PC-3 (cell line): ENCODE data around the gene RNU7-1. TPM values are rescaled to one million over a fixed set of nuclear protein-coding genes. Genes with fewer than 3 reads are reported as not detected.

Source experiments
- ATAC-seq: fragments of 200-7000 bp; cut with Tn5 transposase; 2 replicates; pipeline ENCODE4 v1.9.1; 2020; ENCODE audit warnings: mild to moderate bottlenecking, moderate library complexity
- BruUV-seq: library from RNA; stranded (reverse); fragments of 400-500 nt; replicated peaks from 2 replicates; lab custom pipeline; 2021; lab: Mats Ljungman, UMichigan
- CTCF ChIA-PET: fragments of 300-600 bp; sonication (Branson Sonifier 250); formaldehyde crosslinking; loops from one replicate; lab custom pipeline; 2022; ENCODE audit warnings: antibody characterized with exemption; lab: Charles Lee
- POLR2A ChIA-PET: fragments of 300-600 bp; sonication (Branson Sonifier 250); formaldehyde crosslinking; loops from one replicate; lab custom pipeline; 2022; ENCODE audit warnings: antibody characterized with exemption; ENCODE audit not compliant: unreplicated experiment; lab: Charles Lee
- DNase-seq: peaks from one replicate; pipeline ENCODE4 v3.0.0-alpha.2; 2015
- H2AFZ ChIP-seq: fragments of 300-600 bp; sonication (generic); 2 replicates; pipeline ENCODE4 v1.6.0; 2016; ENCODE audit warnings: antibody characterized with exemption, low read length
- H3F3A ChIP-seq: fragments of 300-600 bp; sonication (generic); one replicate; pipeline ENCODE4 v1.6.0; 2017; ENCODE audit warnings: antibody characterized with exemption, low read length, control low read depth, mild to moderate bottlenecking; ENCODE audit not compliant: unreplicated experiment
- H3K27ac ChIP-seq: fragments of 300-600 bp; sonication (generic); 2 replicates; pipeline ENCODE4 v1.5.1; 2016; ENCODE audit warnings: mild to moderate bottlenecking, low read length
- H3K27me3 ChIP-seq: fragments of 300-600 bp; sonication (generic); 2 replicates; pipeline ENCODE4 v1.6.1; 2016; ENCODE audit warnings: low read length, mixed read lengths
- H3K36me3 ChIP-seq: fragments of 300-600 bp; sonication (generic); 2 replicates; pipeline ENCODE4 v1.6.1; 2016; ENCODE audit warnings: low read depth, mixed run types, low read length, mixed read lengths
- H3K4me1 ChIP-seq: fragments of 300-600 bp; sonication (generic); 2 replicates; pipeline ENCODE4 v1.5.1; 2016; ENCODE audit warnings: low read length; ENCODE audit not compliant: insufficient read depth
- H3K4me2 ChIP-seq: fragments of 300-600 bp; sonication (generic); 2 replicates; pipeline ENCODE4 v1.6.0; 2016; ENCODE audit warnings: low read length
- H3K4me3 ChIP-seq: fragments of 300-600 bp; sonication (generic); 2 replicates; pipeline ENCODE4 v1.5.1; 2016; ENCODE audit warnings: mild to moderate bottlenecking, low read length, mixed read lengths
- H3K79me2 ChIP-seq: fragments of 300-600 bp; sonication (generic); 2 replicates; pipeline ENCODE4 v1.6.1; 2017; ENCODE audit warnings: low read length, mixed read lengths
- H3K9ac ChIP-seq: fragments of 300-600 bp; sonication (generic); 2 replicates; pipeline ENCODE4 v1.6.0; 2016; ENCODE audit warnings: mild to moderate bottlenecking, low read length
- H3K9me2 ChIP-seq: fragments of 300-600 bp; sonication (generic); replicated peaks from 2 replicates; pipeline ENCODE4 v1.6.1; 2016; ENCODE audit warnings: mixed run types, low read length, mixed read lengths
- H3K9me3 ChIP-seq: fragments of 300-600 bp; sonication (generic); 2 replicates; pipeline ENCODE4 v1.6.1; 2016; ENCODE audit warnings: low read length, mixed read lengths
- H4K20me1 ChIP-seq: fragments of 300-600 bp; sonication (generic); 2 replicates; pipeline ENCODE4 v1.6.1; 2016; ENCODE audit warnings: low read length, mixed read lengths
- EZH2 ChIP-seq: fragments of 300-600 bp; sonication (generic); IDR thresholded peaks from one replicate; pipeline ENCODE4 v1.6.1; 2017; ENCODE audit warnings: antibody characterized with exemption, mild to moderate bottlenecking, low read length; ENCODE audit not compliant: unreplicated experiment
- EZH2phosphoT487 ChIP-seq: fragments of 300-600 bp; sonication (generic); IDR thresholded peaks from 2 replicates; pipeline ENCODE4 v1.6.1; 2018; ENCODE audit warnings: mild to moderate bottlenecking, antibody characterized with exemption, low read length, borderline replicate concordance
- intact Hi-C: fragments of 100-400 bp; cut with micrococcal nuclease; formaldehyde crosslinking; loops from 2 replicates; pipeline ENCODE4 v1.9.0; 2023
- total RNA-seq: library from RNA; depleted of rRNA; stranded (reverse); fragments of >200 nt; gene quantifications from 2 replicates; pipeline ENCODE4 v1.2.3, GENCODE V29; 2014
- TF ChIP-seq, protein P1 (sequence below): fragments of 300-600 bp; sonication (generic); conservative IDR thresholded peaks from 2 replicates; pipeline ENCODE4 v1.5.1; 2017; ENCODE audit warnings: antibody characterized with exemption, low read depth, mild to moderate bottlenecking, low read length

Gene RNU7-1
- total RNA-seq, 1 experiment from 2014 or later = not detected

DNA sequence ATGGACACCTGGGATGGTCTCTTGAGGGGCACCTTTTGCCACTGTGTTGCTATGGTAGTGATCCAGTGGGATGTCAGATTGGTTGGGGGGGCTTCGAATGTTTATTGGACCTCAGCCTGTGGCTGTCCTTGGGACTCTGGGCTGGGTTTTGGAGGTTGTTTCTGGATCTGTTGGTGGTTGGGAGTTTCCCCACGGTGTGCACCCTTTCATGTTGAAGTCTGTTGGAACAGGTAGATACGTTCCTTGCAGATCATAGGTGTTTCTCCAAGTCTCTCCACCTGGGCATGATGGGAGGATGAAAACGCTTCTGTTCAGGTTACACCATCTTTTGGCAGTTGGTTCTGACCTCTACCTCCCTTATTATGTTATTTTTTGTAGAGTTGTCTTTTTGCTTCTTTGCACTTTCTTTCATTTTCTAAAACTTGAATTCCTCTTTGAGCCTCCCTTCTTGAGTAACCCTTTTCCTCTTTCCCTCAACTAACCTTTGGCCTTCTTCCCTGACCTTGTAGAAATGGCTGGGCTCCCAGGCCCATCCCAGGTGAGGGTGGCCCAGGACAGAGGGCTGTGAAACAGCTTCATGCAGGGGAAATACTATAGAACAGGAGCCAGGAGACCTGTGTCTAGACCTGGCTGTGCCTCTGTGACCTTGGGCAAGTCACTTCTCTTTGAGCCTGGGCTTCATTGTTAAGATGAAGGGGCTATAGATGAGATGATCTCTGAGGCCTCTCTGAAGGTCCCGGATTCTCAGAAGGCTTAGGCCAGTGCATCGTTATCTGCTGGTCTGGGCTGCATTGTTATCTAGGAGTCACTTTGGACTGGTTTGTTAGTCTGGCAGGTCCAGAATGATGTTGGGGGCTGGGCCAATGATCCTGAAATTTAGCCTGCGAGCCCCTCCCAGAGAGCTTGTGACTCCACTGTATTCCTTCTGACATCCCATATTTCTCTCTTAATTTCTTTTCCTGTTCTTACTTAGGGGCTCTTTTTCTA is 13.9 kb upstream of the RNU7-1 start:
- BruUV-seq = no TSS peak
- intact Hi-C loops = loop anchor here (5.0 kb wide), 1 partner anchor 62 kb away; the partner anchor contains the start of gene TPI1

GRCh38 chr12:6932766-6933165 is 10.8 kb upstream of the RNU7-1 start:
- no TSS peak for BruUV-seq
- intact Hi-C loops = no loop called here

More for the DNA sequence above, 13.9 kb upstream of the RNU7-1 start:
- Histone ChIP-seq H3F3A (no peaks in the 10 kb centered on the region), H2AFZ (no peak overlapping the region), H3K9ac (peak overlapping the region; percentile 84), H3K4me2 (peak overlapping the region; percentile 95), H3K27ac (no peak overlapping the region), H3K79me2 (peaks cover 55% of the 10 kb centered on the region), H3K36me3 (peaks cover 4% of the 10 kb centered on the region; the same call in 1 of the 2 replicates), H3K4me3 (peak overlapping the region; percentile 93), H3K9me3 (no peaks in the 10 kb centered on the region), H3K27me3 (no peaks in the 10 kb centered on the region), H4K20me1 (no peaks in the 10 kb centered on the region; the same call in 1 of the 2 replicates), H3K4me1 (peaks cover 39% of the 10 kb centered on the region), H3K9me2 (no peaks in the 10 kb centered on the region)
- CTCF ChIA-PET = no interaction called here
- no peak for TF ChIP-seq EZH2
- TF ChIP-seq, protein P1, sequence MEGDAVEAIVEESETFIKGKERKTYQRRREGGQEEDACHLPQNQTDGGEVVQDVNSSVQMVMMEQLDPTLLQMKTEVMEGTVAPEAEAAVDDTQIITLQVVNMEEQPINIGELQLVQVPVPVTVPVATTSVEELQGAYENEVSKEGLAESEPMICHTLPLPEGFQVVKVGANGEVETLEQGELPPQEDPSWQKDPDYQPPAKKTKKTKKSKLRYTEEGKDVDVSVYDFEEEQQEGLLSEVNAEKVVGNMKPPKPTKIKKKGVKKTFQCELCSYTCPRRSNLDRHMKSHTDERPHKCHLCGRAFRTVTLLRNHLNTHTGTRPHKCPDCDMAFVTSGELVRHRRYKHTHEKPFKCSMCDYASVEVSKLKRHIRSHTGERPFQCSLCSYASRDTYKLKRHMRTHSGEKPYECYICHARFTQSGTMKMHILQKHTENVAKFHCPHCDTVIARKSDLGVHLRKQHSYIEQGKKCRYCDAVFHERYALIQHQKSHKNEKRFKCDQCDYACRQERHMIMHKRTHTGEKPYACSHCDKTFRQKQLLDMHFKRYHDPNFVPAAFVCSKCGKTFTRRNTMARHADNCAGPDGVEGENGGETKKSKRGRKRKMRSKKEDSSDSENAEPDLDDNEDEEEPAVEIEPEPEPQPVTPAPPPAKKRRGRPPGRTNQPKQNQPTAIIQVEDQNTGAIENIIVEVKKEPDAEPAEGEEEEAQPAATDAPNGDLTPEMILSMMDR = no peak
- no peak for TF ChIP-seq EZH2phosphoT487
- ATAC-seq (no peak), DNase-seq (no peak)
- POLR2A ChIA-PET = interaction anchor here (0.5 kb wide), 1 partner anchor 14 kb away, joined by 12 read pairs; the partner anchor contains the start of gene C12orf57

More at GRCh38 chr12:6932766-6933165, 10.8 kb upstream of the RNU7-1 start:
- no peaks in the 10 kb centered on the region for H3K9me2 ChIP-seq
- CTCF ChIA-PET = no interaction called here
- peaks cover 20% of the 10 kb centered on the region for H3K4me1 ChIP-seq
- no peak for ATAC-seq
- no peaks in the 10 kb centered on the region for H3K9me3 ChIP-seq
- no peaks in the 10 kb centered on the region; the same call in 1 of the 2 replicates for H4K20me1 ChIP-seq
- H3K36me3 ChIP-seq = peaks cover 4% of the 10 kb centered on the region; the same call in 1 of the 2 replicates
- H2AFZ ChIP-seq = no peak overlapping the region
- H3F3A ChIP-seq = no peaks in the 10 kb centered on the region
- H3K4me3 ChIP-seq = no peak overlapping the region
- peaks cover 44% of the 10 kb centered on the region for H3K79me2 ChIP-seq
- no peak for DNase-seq
- no peaks in the 10 kb centered on the region for H3K27me3 ChIP-seq
- no peak overlapping the region for H3K27ac ChIP-seq
- POLR2A ChIA-PET = no interaction called here
- no peak overlapping the region for H3K4me2 ChIP-seq
- TF ChIP-seq, protein P1 = no peak
- TF ChIP-seq EZH2 = no peak
- no peak for TF ChIP-seq EZH2phosphoT487
- no peak overlapping the region for H3K9ac ChIP-seq
